ENCODE data around the gene ABCD1.
"Not testable (repeated sequence)": the region's sequence is repeated elsewhere in the genome, so short reads cannot be mapped to it uniquely, and the experiment has no call there.

Gene ABCD1

DNA sequence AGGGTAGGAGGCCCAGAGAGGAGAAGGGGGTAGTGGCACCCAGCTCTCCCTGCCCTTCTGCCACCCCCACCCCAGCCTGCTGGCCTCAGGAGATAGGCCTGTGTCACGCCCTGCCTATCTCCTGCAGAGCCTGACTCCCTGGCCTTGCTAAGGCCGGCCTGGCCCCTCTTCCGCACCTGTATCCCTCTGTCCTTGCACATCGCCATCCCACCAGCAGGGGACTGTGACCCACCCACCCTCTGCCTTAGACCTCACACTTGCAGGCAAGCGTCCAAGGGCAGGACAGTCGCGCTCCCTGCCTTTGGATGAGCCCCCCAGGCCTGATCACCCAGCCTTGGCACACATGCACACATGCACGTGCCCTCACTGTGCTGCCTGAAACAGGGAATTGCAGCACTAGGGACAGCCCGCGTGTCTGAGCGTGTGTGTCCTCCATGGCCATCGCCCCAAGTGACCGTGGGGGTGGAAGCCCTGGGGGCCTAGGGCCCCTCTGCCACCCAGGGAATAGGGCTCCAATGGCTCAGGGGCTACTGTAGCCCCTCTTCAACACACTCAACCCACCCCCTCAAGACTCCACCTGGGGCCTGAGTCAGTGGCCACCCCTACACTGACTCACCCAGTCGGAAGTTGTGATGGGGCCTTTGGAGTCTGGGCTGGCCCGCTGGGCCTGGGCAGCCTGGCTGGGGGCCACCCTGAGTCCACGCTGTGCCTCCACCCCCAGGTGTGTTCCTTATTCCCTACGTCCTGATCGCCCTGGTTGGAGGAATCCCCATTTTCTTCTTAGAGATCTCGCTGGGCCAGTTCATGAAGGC is 34.8 kb upstream of the ABCD1 start:
- no peak for FAIRE-seq
- DNase-seq (ENCODE audit: insufficient read length, low spot score): no peak

DNA sequence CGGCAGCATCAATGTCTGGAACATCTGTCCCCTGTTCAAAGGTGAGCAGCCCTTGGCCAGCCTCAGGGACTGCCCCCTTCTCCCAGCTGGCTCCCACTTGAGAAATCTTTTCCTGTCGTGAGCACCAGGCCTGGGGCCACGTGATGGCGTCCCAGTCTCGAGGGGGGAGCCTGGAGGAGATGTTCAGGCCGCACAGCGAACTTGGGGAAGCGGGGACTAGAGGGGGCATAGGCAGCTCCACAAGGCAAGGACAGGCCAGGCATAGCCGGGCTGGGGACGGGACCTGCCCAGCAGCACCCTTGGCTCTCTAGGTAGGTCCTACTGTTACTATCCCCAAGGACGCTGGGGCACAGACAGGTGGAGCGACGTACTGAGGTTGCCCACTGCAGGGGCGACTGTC is 34.2 kb upstream of the ABCD1 start:
- FAIRE-seq (no peak), DNase-seq (ENCODE audit: insufficient read length, low spot score) (no peak)
- TF ChIP-seq POLR2A (IDR thresholded peaks at IDR 0.05; ENCODE audit: low read depth, low read length): no peak

More for the DNA sequence above, 34.8 kb upstream of the ABCD1 start:
- no peak for TF ChIP-seq POLR2A (IDR thresholded peaks at IDR 0.05; ENCODE audit: low read depth, low read length)

DNA sequence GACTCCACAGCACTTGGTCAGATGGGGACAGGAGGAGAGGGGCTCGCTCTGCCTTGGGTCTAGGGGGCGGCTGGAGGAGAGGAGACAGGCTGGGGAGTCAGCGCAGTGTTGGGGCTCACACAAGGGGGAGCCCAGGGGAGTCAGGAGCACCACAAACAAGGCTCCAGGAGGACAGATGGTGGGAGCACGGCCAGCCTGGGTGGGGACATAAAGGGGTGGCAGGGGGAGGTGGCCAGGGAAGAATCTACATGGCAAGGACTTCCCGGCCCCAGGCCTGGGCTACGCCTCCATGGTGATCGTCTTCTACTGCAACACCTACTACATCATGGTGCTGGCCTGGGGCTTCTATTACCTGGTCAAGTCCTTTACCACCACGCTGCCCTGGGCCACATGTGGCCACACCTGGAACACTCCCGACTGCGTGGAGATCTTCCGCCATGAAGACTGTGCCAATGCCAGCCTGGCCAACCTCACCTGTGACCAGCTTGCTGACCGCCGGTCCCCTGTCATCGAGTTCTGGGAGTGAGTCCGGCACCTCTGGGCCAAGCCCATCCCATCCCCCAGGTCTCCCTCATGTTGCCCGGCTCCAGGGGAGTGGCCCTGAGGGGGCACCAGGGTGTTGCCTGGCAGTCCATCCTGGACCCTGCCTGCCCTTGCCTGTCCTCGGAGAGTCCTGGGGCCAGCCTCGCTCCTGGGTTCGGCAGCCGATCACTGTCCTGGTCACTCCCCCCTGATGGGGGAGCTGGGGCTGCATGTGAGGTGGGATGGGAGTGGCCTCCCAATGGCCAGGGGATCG is 33.4 kb upstream of the ABCD1 start:
- FAIRE-seq; DNase-seq (ENCODE audit: insufficient read length, low spot score): not testable (repeated sequence)

DNA sequence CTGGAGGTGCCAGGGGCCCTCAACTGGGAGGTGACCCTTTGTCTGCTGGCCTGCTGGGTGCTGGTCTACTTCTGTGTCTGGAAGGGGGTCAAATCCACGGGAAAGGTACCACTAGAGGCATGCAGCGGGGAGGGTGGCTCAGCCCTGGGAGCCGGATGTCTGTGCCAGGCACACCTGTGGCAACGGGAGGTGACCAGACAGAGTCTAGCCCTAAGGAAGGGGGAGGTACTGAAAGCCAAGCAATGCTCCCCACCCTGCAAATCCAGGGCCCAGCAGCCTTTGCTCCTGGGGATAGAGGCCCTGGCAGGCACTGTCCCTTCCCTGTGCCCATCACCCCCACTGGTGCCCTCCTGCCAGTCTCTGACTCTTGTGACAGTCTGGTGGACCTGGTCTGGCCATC is 32.7 kb upstream of the ABCD1 start:
- DNase-seq (ENCODE audit: insufficient read length, low spot score): no peak
- TF ChIP-seq POLR2A (IDR thresholded peaks at IDR 0.05; ENCODE audit: low read depth, low read length): no peak
- no peak for FAIRE-seq

DNA sequence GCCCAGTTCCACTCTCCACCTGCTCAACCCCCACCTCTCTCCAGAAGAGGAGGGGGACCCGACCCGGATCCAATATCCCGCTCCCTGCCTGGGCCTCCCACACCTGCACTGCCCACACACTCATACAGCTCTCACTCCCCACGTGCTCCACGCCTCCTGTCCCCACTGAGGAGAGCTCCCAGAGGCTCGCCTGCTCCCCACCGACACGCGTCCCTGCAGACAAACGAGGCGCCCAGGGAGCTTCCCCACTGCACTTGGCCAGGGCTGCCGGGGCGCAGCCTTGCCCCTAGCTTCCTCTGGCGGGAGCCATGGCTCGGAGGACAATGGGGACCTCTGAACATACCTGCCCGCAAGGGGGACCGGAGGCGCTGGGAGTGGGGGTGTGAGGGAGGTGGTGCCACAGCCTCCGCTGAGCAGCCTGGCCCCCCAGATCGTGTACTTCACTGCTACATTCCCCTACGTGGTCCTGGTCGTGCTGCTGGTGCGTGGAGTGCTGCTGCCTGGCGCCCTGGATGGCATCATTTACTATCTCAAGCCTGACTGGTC is 32.0 kb upstream of the ABCD1 start:
- DNase-seq (ENCODE audit: insufficient read length, low spot score) (no peak), FAIRE-seq (no peak)
- TF ChIP-seq POLR2A (IDR thresholded peaks at IDR 0.05; ENCODE audit: low read depth, low read length): no peak

DNA sequence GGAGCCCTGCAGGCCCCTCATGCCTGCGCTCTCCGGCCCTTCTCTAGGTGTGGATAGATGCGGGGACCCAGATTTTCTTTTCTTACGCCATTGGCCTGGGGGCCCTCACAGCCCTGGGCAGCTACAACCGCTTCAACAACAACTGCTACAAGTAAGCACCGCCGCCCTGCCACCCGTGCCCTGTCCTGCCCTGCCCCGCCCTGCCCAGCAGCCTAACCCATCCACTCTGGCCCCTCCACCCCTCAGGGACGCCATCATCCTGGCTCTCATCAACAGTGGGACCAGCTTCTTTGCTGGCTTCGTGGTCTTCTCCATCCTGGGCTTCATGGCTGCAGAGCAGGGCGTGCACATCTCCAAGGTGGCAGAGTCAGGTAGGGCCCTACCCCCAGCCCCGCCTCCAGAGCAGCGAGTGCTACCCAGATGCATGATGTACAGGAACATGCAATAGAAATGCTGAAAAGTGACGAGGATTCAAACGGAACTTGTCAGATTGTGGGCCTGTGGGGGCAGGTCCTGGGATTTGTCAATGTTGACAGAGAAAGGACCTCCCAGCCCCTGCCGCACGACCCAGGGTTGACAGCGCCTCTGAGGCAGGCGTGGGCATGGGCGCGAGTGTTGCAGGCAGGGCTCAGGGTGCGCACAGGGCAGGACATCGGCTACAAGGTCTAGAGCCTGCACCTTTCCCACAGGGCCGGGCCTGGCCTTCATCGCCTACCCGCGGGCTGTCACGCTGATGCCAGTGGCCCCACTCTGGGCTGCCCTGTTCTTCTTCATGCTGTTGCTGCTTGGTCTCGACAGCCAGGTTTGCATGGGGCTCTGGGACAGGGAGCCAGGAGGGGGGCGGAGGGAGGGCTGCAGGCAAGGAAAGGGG is 31.2 kb upstream of the ABCD1 start:
- FAIRE-seq: no peak
- DNase-seq (ENCODE audit: insufficient read length, low spot score): no peak
- no peak for TF ChIP-seq POLR2A (IDR thresholded peaks at IDR 0.05; ENCODE audit: low read depth, low read length)

DNA sequence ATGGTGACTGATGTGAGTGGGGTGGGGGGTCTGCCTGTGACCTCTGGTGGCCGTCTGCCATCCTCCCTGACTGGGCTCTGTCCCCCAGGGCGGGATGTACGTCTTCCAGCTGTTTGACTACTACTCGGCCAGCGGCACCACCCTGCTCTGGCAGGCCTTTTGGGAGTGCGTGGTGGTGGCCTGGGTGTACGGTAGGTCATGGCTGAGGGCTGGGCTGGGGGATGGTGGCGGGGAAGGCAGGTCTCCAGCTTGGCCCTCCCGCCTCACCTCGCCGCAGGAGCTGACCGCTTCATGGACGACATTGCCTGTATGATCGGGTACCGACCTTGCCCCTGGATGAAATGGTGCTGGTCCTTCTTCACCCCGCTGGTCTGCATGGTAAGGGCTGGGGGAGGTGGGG is 30.4 kb upstream of the ABCD1 start:
- not testable (repeated sequence) for DNase-seq (ENCODE audit: insufficient read length, low spot score); FAIRE-seq

DNA sequence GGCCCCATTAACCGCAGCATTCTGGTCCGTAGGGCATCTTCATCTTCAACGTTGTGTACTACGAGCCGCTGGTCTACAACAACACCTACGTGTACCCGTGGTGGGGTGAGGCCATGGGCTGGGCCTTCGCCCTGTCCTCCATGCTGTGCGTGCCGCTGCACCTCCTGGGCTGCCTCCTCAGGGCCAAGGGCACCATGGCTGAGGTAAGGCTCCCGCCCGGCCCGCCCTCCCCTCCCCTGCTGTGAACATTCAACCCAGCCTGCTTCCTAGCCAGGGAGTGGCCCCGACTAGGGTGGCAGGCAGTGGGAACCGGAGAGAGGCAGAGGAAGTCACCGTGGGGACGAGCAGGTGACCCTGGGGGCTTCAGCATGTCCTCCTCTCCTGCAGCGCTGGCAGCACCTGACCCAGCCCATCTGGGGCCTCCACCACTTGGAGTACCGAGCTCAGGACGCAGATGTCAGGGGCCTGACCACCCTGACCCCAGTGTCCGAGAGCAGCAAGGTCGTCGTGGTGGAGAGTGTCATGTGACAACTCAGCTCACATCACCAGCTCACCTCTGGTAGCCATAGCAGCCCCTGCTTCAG is 29.9 kb upstream of the ABCD1 start:
- FAIRE-seq (no peak), DNase-seq (ENCODE audit: insufficient read length, low spot score) (no peak)
- TF ChIP-seq POLR2A (IDR thresholded peaks at IDR 0.05; ENCODE audit: low read depth, low read length): no peak

DNA sequence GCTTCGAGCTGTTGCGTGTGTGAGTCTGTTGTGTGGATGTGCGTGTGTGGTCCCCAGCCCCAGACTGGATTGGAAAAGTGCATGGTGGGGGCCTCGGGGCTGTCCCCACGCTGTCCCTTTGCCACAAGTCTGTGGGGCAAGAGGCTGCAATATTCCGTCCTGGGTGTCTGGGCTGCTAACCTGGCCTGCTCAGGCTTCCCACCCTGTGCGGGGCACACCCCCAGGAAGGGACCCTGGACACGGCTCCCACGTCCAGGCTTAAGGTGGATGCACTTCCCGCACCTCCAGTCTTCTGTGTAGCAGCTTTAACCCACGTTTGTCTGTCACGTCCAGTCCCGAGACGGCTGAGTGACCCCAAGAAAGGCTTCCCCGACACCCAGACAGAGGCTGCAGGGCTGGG is 28.6 kb upstream of the ABCD1 start:
- DNase-seq (ENCODE audit: insufficient read length, low spot score): no peak
- no peak for FAIRE-seq

DNA sequence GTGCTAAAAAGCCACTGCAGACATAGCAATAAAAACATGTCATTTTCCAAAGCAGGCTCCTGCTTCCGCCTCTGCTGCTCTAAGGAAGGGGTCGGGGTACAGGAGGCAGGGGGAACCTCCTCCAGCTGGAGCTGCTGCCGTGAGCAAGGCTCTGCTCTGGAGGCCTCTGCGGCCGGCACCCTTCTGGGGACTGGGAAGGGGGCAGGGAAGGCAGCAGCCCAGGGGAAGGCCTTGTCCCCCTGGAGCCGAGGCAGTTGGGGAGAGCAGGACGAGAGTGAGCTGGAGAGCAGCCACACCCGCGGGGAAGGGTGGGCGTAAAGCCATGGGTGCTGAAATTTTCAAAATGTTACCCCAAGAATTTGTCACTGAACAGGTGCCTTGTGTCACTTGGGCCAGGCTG is 28.1 kb upstream of the ABCD1 start:
- FAIRE-seq; DNase-seq (ENCODE audit: insufficient read length, low spot score): not testable (repeated sequence)

More for the DNA sequence above, 28.6 kb upstream of the ABCD1 start:
- TF ChIP-seq POLR2A (IDR thresholded peaks at IDR 0.05; ENCODE audit: low read depth, low read length): no peak

DNA sequence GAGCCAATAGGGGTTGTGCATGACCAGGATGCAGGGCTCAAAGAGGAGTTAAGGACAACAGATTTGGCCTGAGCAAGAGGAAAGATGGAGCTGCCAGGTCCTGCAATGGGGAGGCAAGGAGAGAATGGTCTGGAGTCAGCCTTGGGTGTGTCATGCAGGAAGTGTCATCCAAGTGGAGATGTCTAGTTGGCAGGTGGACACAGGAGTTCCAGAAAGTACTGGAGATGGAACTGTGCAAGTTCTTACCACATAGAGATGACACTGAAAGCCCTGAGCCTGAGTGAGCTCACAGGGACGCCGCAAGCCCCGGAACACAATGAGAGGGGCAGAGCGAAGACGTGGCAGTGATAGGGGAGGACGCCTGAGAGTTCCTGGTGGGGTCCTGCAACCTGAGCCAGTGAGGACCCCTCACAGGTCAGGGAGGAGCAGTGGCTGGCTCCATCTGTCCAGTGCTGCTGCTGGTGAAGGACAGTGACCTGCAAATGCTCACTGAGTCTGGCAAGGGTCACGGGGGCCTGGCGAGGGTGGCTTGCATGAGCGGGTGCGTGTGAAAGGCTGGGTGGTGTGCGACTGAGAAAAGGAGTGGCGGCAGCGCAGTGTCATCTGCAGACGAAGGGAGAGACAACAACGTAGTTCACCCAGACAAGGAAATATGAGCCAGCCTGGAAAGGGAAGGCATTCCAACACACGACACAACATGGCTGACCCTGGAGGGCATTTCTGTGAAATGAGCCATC is 27.5 kb upstream of the ABCD1 start:
- not testable (repeated sequence) for FAIRE-seq; DNase-seq (ENCODE audit: insufficient read length, low spot score)

DNA sequence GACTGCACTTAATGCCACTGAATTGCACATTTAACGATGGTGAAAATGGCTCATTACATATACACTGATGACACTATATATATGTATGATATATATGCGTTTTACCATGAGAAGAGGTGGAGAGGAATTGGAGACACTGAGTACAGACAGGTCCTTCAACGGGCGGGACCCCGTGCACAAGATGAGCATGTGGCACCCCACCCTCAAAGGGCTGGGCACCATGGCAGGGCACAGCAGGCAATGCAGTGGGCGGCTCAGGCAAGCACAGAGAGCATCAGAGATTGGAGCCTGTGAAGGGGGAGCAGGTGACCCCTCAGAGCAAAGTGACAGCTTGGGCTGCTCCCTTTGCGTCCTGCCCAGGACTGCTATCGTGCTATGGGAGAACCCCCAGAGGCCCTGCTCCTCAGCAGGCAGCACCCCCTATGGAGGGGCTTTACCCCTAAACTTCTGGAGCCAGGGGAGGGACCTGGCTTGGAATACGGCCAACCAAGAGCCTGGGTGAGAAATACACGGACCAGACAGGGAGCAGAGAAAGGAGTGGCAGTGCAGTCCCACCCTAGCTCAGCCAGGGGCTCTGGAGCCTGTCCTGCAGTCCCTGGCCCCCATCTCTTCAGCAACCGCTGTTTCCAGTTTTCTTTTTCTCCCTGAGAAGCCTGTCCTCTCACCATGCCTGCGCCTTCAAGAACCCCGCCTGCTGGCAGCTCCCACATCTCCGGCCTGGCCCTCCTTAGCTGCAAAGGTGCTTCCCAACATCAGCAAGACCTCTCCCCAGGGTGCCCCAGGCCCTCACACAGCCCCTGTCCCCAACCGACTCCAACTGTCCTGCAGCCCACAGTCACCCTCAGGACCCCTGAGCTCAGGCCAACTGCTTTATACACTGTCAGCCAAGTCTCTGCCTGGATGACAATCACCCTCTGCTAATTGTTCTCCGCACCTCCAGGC is 26.5 kb upstream of the ABCD1 start:
- no peak for TF ChIP-seq POLR2A (IDR thresholded peaks at IDR 0.05; ENCODE audit: low read depth, low read length)
- FAIRE-seq (no peak), DNase-seq (ENCODE audit: insufficient read length, low spot score) (no peak)

DNA sequence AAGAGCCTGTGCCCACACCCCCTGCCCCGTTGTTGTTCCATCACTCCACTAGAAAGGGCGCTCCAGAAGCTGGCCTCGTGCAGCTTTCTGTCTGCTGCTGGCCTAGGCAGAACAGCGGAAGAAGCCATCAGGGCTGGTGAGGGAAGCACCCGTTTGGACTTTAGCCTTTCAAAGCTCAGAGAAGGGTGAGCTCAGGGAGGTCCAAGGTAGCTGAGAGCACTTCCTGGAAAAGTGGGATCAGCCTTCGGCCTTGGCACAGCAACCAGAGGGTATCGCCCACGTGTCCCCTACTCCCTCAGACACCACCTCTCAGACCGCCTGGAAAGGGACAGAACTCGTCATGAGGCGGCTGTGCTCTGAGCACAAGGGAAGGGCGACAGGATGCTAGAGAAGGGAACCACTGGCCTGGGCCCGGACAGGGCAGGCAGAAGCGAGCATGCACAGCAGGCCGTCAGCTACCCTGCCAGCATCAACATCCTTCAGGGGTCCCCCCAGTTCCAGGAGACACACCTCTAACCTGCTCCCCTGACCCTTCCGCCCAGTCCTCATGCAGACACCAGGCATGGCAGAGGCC is 25.4 kb upstream of the ABCD1 start:
- not testable (repeated sequence) for FAIRE-seq; DNase-seq (ENCODE audit: insufficient read length, low spot score)

DNA sequence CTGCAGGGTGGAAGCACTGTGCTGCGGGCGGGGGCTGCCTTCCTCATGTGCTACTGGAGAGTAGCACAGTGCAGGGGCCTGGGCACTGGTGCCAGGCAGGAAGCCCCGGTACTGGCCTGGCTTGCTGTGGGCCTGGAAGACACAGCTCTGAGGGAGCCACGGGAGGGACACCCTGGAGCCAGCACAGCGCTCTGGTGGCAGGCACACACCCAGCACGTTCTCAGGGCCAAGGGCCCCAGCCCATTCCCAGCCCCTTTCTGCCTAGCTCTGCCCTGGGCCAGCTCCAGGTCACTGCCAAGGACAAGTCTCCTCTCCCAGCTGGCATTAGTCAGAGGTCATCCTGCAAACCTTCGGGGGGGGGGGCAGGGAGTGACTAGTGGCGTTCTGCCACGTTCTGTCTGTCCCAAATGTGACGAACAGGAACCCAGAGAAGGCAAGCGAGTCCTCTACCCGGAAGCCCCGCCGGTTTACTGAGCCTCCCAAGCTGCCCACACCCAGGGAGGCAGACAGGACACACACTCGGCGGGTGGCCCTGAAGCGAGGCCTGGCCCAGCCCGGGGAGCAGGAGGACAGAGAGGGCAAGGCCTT is 24.8 kb upstream of the ABCD1 start:
- FAIRE-seq; DNase-seq (ENCODE audit: insufficient read length, low spot score): not testable (repeated sequence)
